Neuronal stem cell (in vitro differentiated cells): ENCODE data around the gene UBAC1.
"Not testable (repeated sequence)": the region's sequence is repeated elsewhere in the genome, so short reads cannot be mapped to it uniquely, and the experiment has no call there.

Source experiments
- DNase-seq: peaks from one replicate; pipeline ENCODE4 v3.0.0-alpha.2; 2013; ENCODE audit warnings: low spot score
- H2AFZ ChIP-seq: one replicate; pipeline ENCODE4 v1.6.1; 2013; ENCODE audit warnings: mild to moderate bottlenecking, low read length, inconsistent platforms
- H2AK5ac ChIP-seq: 2 replicates; pipeline ENCODE4 v1.6.1; 2013; ENCODE audit warnings: low read depth, mild to moderate bottlenecking, inconsistent platforms, low read length, moderate library complexity, mixed read lengths
- H2BK120ac ChIP-seq: 2 replicates; pipeline ENCODE4 v1.6.1; 2013; ENCODE audit warnings: low read depth, mild to moderate bottlenecking, inconsistent platforms, low read length, moderate library complexity, mixed read lengths
- H2BK12ac ChIP-seq: one replicate; pipeline ENCODE4 v1.6.1; 2013; ENCODE audit warnings: low read length, inconsistent platforms
- H2BK15ac ChIP-seq: 2 replicates; pipeline ENCODE4 v1.6.1; 2013; ENCODE audit warnings: mild to moderate bottlenecking, low read length, inconsistent platforms, mixed read lengths
- H2BK5ac ChIP-seq: one replicate; pipeline ENCODE4 v1.6.1; 2013; ENCODE audit warnings: inconsistent platforms, mild to moderate bottlenecking, low read length, moderate library complexity
- H3K14ac ChIP-seq: one replicate; pipeline ENCODE4 v1.6.1; 2013; ENCODE audit warnings: low read length, inconsistent platforms
- H3K18ac ChIP-seq: 2 replicates; pipeline ENCODE4 v1.6.1; 2013; ENCODE audit warnings: low read length, inconsistent platforms
- H3K23ac ChIP-seq: 2 replicates; pipeline ENCODE4 v1.6.1; 2013; ENCODE audit warnings: low read depth, mild to moderate bottlenecking, mixed read lengths, low read length, inconsistent platforms; ENCODE audit not compliant: poor library complexity
- H3K27ac ChIP-seq: replicated peaks from 3 replicates; pipeline ENCODE4 v1.5.1; 2013; ENCODE audit warnings: low read length, inconsistent platforms
- H3K27me3 ChIP-seq, 3 experiments: 2 replicates each; pipeline ENCODE4 v1.6.1; 2013; ENCODE audit warnings: low read length in 3 of 3, mild to moderate bottlenecking in 2 of 3, inconsistent platforms in 1 of 3, low read depth in 1 of 3, mixed read lengths in 1 of 3, moderate library complexity in 1 of 3; ENCODE audit not compliant: control insufficient read depth in 3 of 3, insufficient read depth in 3 of 3
- H3K36me3 ChIP-seq, 2 donors: replicated peaks in 1 of 2; 2 replicates each; pipeline ENCODE4 v1.6.1; 2013; ENCODE audit warnings: low read length in 2 of 2; ENCODE audit not compliant: control insufficient read depth in 2 of 2, insufficient read depth in 2 of 2
- H3K4ac ChIP-seq: 2 replicates; pipeline ENCODE4 v1.6.1; 2013; ENCODE audit warnings: inconsistent platforms, mild to moderate bottlenecking, low read length, moderate library complexity
- H3K4me1 ChIP-seq, 2 donors: 1 replicate in 1 of 2; 2 replicates in 1 of 2; pipeline ENCODE4 v1.6.1; 2013; ENCODE audit warnings: low read length in 2 of 2, low read depth in 1 of 2; ENCODE audit not compliant: control insufficient read depth in 2 of 2, insufficient read depth in 1 of 2
- H3K4me2 ChIP-seq: one replicate; pipeline ENCODE4 v1.6.1; 2013; ENCODE audit warnings: mild to moderate bottlenecking, low read length, inconsistent platforms; ENCODE audit not compliant: insufficient read depth, poor library complexity, severe bottlenecking
- H3K4me3 ChIP-seq, 2 donors: 2 replicates each; pipeline ENCODE4 v1.5.1; 2013; ENCODE audit warnings: low read length in 2 of 2, mild to moderate bottlenecking in 2 of 2, inconsistent platforms in 1 of 2, moderate library complexity in 1 of 2
- H3K79me1 ChIP-seq: one replicate; pipeline ENCODE4 v1.6.1; 2013; ENCODE audit warnings: low read depth, mild to moderate bottlenecking, inconsistent platforms, low read length, moderate library complexity
- H3K9ac ChIP-seq: one replicate; pipeline ENCODE4 v1.6.1; 2013; ENCODE audit warnings: mild to moderate bottlenecking, low read depth, low read length, inconsistent platforms; ENCODE audit not compliant: poor library complexity
- H3K9me3 ChIP-seq, 2 donors: replicated peaks in 1 of 2; 2 replicates each; pipeline versions ENCODE3 to v1.6.1; 2013; ENCODE audit warnings: low read length in 2 of 2, mild to moderate bottlenecking in 2 of 2, inconsistent platforms in 1 of 2, low read depth in 1 of 2, mixed read lengths in 1 of 2, moderate library complexity in 1 of 2; ENCODE audit not compliant: control insufficient read depth in 2 of 2, insufficient read depth in 1 of 2
- H4K8ac ChIP-seq: one replicate; pipeline ENCODE4 v1.6.1; 2013; ENCODE audit warnings: low read depth, mild to moderate bottlenecking, inconsistent platforms, low read length, moderate library complexity
- H4K91ac ChIP-seq: one replicate; pipeline ENCODE4 v1.6.1; 2013; ENCODE audit warnings: low read length, low read depth, mild to moderate bottlenecking, inconsistent platforms; ENCODE audit not compliant: poor library complexity
- WGBS, 2 donors: extraction: QIAGEN DNeasy Blood & Tissue Kit; methylation state at CpG; one replicate each; pipeline ENCODE4 v1.1.7; 2013; ENCODE audit warnings: missing lambda C conversion rate in 2 of 2, mixed read lengths in 1 of 2; ENCODE audit not compliant: insufficient read length in 2 of 2, insufficient replicate concordance in 1 of 2; ENCODE audit errors: extremely low coverage in 2 of 2; 5-methylcytosine and 5-hydroxymethylcytosine counted together

Gene UBAC1

DNA sequence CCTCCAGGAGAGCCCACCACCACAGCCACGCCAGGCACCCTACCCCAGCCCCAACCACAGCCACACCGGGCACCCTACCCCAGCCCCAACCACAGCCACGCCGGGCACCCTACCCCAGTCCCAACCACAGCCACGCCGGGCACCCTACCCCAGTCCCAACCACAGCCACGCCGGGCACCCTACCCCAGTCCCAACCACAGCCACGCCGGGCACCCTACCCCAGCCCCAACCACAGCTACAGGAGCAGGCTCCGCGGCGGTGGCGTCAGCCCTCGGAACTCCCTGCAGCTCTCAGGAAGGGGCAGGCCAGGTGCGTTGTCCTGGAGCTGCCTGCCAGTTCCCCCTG is 5.7 kb upstream of the UBAC1 start:
- H3K18ac ChIP-seq = peak overlapping the region; percentile 89
- not testable (repeated sequence) for H3K27ac ChIP-seq, H3K14ac ChIP-seq, H3K9me3 ChIP-seq, H4K91ac ChIP-seq, H2BK120ac ChIP-seq, H3K79me1 ChIP-seq, H3K36me3 ChIP-seq, H3K23ac ChIP-seq, H4K8ac ChIP-seq, H3K4me2 ChIP-seq, H2BK5ac ChIP-seq, H2BK12ac ChIP-seq, DNase-seq, H3K9ac ChIP-seq, H3K4ac ChIP-seq, H2AFZ ChIP-seq
- peaks cover 7 to 22% of the 10 kb centered on the region in 2 donors for H3K4me1 ChIP-seq
- peak overlapping the region; percentile 89 for H2AK5ac ChIP-seq
- H3K4me3 ChIP-seq = peak overlapping the region in 1 of 2 donors; percentile 14
- WGBS, 2 donors = no CpG with 5 or more reads among the region's 16 CpGs
- peaks cover 0 to 26% (median 3%) of the 10 kb centered on the region in 3 experiments for H3K27me3 ChIP-seq
- peak overlapping the region; percentile 97 for H2BK15ac ChIP-seq

DNA sequence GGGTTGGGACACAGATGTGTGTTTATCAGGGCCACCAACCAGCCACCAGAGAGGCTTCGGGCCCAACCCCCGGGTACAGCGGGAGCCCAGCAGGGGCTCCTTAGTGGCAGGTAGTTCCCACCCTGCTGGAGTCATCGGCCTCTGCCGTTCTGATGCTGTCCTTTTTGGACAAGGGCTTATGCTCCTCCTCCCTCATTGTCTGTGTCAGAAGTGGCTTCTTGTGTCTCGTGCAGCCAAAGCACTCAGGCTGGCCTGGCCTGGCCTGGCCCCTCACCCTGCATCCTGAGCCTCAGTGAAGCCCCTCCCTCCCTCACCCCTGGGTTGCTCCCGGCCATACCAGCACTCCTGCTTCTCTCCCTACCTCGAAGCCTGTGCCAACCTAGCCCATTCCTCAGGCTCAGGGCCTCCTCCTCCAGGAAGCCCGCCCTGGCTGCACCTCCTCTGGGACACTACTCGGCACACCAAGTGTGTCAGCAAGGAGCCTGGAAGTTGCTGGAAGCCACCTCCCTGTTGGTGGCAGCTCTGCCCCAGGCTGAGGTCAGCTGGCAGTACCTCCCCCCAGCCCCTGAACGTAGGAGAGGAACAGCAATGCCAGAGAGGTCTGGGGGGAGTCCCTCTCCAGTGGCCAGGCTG is 4.1 kb upstream of the UBAC1 start:
- DNase-seq = no peak
- WGBS, 2 donors = no CpG with 5 or more reads among the region's 11 CpGs
- Histone ChIP-seq H3K4me2 (no peak overlapping the region), H3K27ac (no peak overlapping the region), H3K18ac (peak overlapping the region; percentile 55), H3K4me3 (no peak overlapping the region), H3K14ac (no peak overlapping the region), H2BK5ac (no peak overlapping the region), H2AK5ac (peak overlapping the region; percentile 33), H2BK15ac (peak overlapping the region; percentile 13), H3K27me3 (peaks cover 0 to 19% (median 3%) of the 10 kb centered on the region in 3 experiments), H3K79me1 (peaks cover 5% of the 10 kb centered on the region), H4K8ac (no peak overlapping the region), H3K4ac (no peak overlapping the region), H3K23ac (no peak overlapping the region), H2AFZ (peak overlapping the region; percentile 44), H3K36me3 (peaks cover 0 to 3% of the 10 kb centered on the region in 2 donors), H2BK120ac (peak overlapping the region; percentile 1), H3K9me3 (peaks cover 0 to 3% of the 10 kb centered on the region in 2 donors), H4K91ac (no peak overlapping the region), H3K9ac (no peak overlapping the region), H2BK12ac (peak overlapping the region; percentile 33), H3K4me1 (peaks cover 9 to 22% of the 10 kb centered on the region in 2 donors)

DNA sequence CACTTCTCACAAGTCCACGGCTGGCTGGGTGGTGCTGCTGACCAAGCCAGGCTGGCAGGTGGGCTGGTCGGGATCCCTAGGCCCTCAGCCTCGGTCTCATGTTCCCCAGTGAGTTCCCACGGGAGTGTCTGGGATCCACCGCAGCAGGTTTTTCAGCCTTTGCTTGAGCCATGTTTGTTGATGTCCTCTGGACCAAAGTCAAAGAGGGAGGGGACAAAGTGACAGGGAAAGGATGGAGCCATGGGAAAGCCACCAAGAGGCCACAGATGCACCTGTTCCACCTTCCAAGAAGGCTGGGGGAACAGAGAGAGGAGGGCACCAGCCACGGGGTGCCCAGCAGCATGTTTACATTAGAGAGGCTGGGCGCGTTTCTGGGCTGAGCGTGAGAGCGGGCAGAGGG is 2.8 kb upstream of the UBAC1 start:
- H3K9me3 ChIP-seq = peaks cover 0 to 3% of the 10 kb centered on the region in 2 donors
- H2AFZ ChIP-seq = no peak overlapping the region
- H2BK5ac ChIP-seq = no peak overlapping the region
- H3K14ac ChIP-seq = no peak overlapping the region
- H2AK5ac ChIP-seq = no peak overlapping the region
- H4K91ac ChIP-seq = no peak overlapping the region
- peaks cover 0 to 10% (median 3%) of the 10 kb centered on the region in 3 experiments for H3K27me3 ChIP-seq
- H3K4me3 ChIP-seq = no peak overlapping the region
- peaks cover 14 to 29% of the 10 kb centered on the region in 2 donors for H3K4me1 ChIP-seq
- H2BK120ac ChIP-seq = no peak overlapping the region
- H2BK12ac ChIP-seq = no peak overlapping the region
- no peak overlapping the region for H3K9ac ChIP-seq
- no peak overlapping the region for H3K18ac ChIP-seq
- no CpG with 5 or more reads among the region's 10 CpGs for WGBS, 2 donors
- peak overlapping the region; percentile 14 for H2BK15ac ChIP-seq
- no peak overlapping the region for H3K23ac ChIP-seq
- no peak for DNase-seq
- no peak overlapping the region for H3K4ac ChIP-seq
- no peak overlapping the region for H3K4me2 ChIP-seq
- peaks cover 9% of the 10 kb centered on the region for H3K79me1 ChIP-seq
- peaks cover 0 to 3% of the 10 kb centered on the region in 2 donors for H3K36me3 ChIP-seq
- H4K8ac ChIP-seq = no peak overlapping the region
- H3K27ac ChIP-seq = no peak overlapping the region

DNA sequence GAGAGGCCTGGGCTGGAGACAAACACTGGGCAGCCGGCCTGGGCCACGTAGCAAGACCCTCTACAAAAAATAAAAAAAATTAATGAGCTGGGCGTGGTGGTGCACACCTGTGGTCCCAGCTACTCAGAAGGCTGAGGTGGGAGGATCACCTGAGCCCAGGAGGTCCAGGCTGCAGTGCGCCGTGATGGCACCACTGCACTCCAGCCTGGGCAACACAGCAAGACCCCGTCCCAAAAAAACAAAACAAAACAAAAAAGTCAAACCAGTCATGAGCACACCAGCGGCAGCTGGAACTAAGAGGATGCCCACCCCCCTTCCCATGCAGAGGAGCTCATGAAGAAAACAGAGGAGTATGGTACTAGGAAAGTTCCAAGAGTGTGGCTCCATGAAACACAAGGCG is 2.2 kb upstream of the UBAC1 start:
- Histone ChIP-seq H3K36me3 (peaks cover 3 to 5% of the 10 kb centered on the region in 2 donors), H3K9ac (no peak overlapping the region), H2BK120ac (no peak overlapping the region), H4K91ac (no peak overlapping the region), H4K8ac (no peak overlapping the region), H3K79me1 (peaks cover 9% of the 10 kb centered on the region), H3K23ac (no peak overlapping the region), H2BK5ac (no peak overlapping the region), H3K4me2 (no peak overlapping the region), H3K4me1 (peaks cover 14 to 29% of the 10 kb centered on the region in 2 donors), H2AFZ (no peak overlapping the region), H3K18ac (no peak overlapping the region), H3K27ac (no peak overlapping the region), H3K27me3 (peaks cover 0 to 10% (median 3%) of the 10 kb centered on the region in 3 experiments), H2BK15ac (no peak overlapping the region), H2BK12ac (no peak overlapping the region), H3K4ac (no peak overlapping the region), H3K4me3 (no peak overlapping the region), H3K14ac (no peak overlapping the region), H2AK5ac (no peak overlapping the region), H3K9me3 (peaks cover 0 to 3% of the 10 kb centered on the region in 2 donors)
- no peak for DNase-seq
- no CpG with 5 or more reads among the region's 8 CpGs for WGBS, 2 donors
